ENCODE results near the gene GALNT2. TPM values are rescaled to one million over a fixed set of nuclear protein-coding genes. Genes with fewer than 3 reads are reported as not detected.

GALNT2 gene
- total and polyA plus RNA-seq, 9 of the 15 experiments (the other 6 are each of a cell fraction or from before 2014, with no cell fraction given), result 1.6 to 106 (median 51.9) TPM

- TF ChIP-seq STAG1 (CRISPR knock-in tag; IDR thresholded peaks at IDR 0.05; ENCODE audit: borderline replicate concordance) (no peak), ATF4 (CRISPR knock-in tag; IDR thresholded peaks at IDR 0.05) (peak; percentile 81), CBX2 (IDR thresholded peaks at IDR 0.05; ENCODE audit: insufficient read depth, low read length, poor library complexity, severe bottlenecking) (no peak), TEAD2 (tag; IDR thresholded peaks at IDR 0.05) (peak; percentile 94), MBD2 (IDR thresholded peaks at IDR 0.05; ENCODE audit: borderline replicate concordance, low read depth) (no peak), ERF (CRISPR knock-in tag; IDR thresholded peaks at IDR 0.05) (peak; percentile 98), MCM5 (IDR thresholded peaks at IDR 0.05; ENCODE audit: low read depth) (no peak), RB1 (IDR thresholded peaks at IDR 0.05; ENCODE audit: low read depth) (no peak), ZZZ3 (IDR thresholded peaks at IDR 0.05) (no peak), DDX20 (tag; IDR thresholded peaks at IDR 0.05; ENCODE audit: low read depth) (peak; percentile 94), ZNF592 (IDR thresholded peaks at IDR 0.05) (peak; percentile 99), NR2C2 (CRISPR knock-in tag; IDR thresholded peaks at IDR 0.05) (no peak), NR2C2 (tag; IDR thresholded peaks at IDR 0.05) (peak; percentile 67; the same call in 1 of the 2 replicates), HDAC3 (IDR thresholded peaks at IDR 0.05; ENCODE audit: borderline replicate concordance, partially characterized antibody) (no peak), SMARCA4 (IDR thresholded peaks at IDR 0.05) (no peak), MXD1 (CRISPR knock-in tag; IDR thresholded peaks at IDR 0.05; ENCODE audit: borderline replicate concordance, poor library complexity, severe bottlenecking) (peak; percentile 75), GATAD2A (IDR thresholded peaks at IDR 0.05) (peak; percentile 80; the same call in 1 of the 2 replicates), CBX3 (IDR thresholded peaks at IDR 0.05; ENCODE audit: borderline replicate concordance in 1 of 2, low read length in 2 of 2) (no peak), ZNF583 (CRISPR knock-in tag; IDR thresholded peaks at IDR 0.05) (peak; percentile 99), ARID3A (IDR thresholded peaks at IDR 0.05; ENCODE audit: borderline replicate concordance, low read depth, low read length) (no peak), TAF9B (IDR thresholded peaks at IDR 0.05; ENCODE audit: partially characterized antibody) (no peak), PTBP1 (IDR thresholded peaks at IDR 0.05; ENCODE audit: low read depth, low read length) (no peak), SRSF7 (optimal IDR thresholded peaks at IDR 0.05; ENCODE audit: low read depth, low read length) (no peak)
These were observed 85.0 kb downstream of the GALNT2 start (continued) for GRCh38 chr1:230151924-230152468.

Measured in K562 (cell line).